Stimulated activated naive CD8-positive, alpha-beta T cell treated with anti-CD3 and anti-CD28 coated beads, Interleukin-15, amount 100 ng/mL, for 72 hours (primary cell): ENCODE measurements around the gene WRNIP1.
"Not testable (repeated sequence)": the region's sequence is repeated elsewhere in the genome, so short reads cannot be mapped to it uniquely, and the experiment has no call there.

Experiments
- ATAC-seq: fragments of 150-1000 bp; cut with Tn5 transposase; 2 replicates; pipeline ENCODE4 v1.10.0; 2021; ENCODE audit warnings: mild to moderate bottlenecking, moderate library complexity
- DNase-seq, 2 donors: peaks; one replicate each; pipeline ENCODE4 v3.0.0; 2021 to 2022
- H3K27ac Mint-ChIP-seq, 2 donors: one replicate each; pipeline ENCODE4 v1.8.0; 2022; ENCODE audit warnings: mild to moderate bottlenecking in 2 of 2, mixed read lengths in 2 of 2, moderate library complexity in 2 of 2
- H3K27me3 Mint-ChIP-seq: one replicate; pipeline ENCODE4 v1.8.0; 2022; ENCODE audit warnings: mixed read lengths
- H3K4me1 Mint-ChIP-seq: one replicate; pipeline ENCODE4 v1.8.0; 2022; ENCODE audit warnings: mild to moderate bottlenecking, mixed read lengths
- H3K4me3 Mint-ChIP-seq, 2 donors: one replicate each; pipeline ENCODE4 v1.8.0; 2022; ENCODE audit warnings: mild to moderate bottlenecking in 2 of 2, mixed read lengths in 2 of 2, moderate library complexity in 1 of 2
- H3K9me3 Mint-ChIP-seq, 2 donors: one replicate each; pipeline ENCODE4 v1.8.0; 2022; ENCODE audit warnings: mixed read lengths in 2 of 2

The WRNIP1 gene

GRCh38 chr6:2751871-2752270 lies 13.3 kb upstream of the WRNIP1 start:
- Mint-ChIP-seq H3K4me3 (no peak overlapping the region), H3K27me3 (peaks cover 44% of the 10 kb centered on the region), H3K9me3 (no peaks in the 10 kb centered on the region), H3K27ac (no peak overlapping the region), H3K4me1 (peaks cover 22% of the 10 kb centered on the region)
- no peak for DNase-seq
- ATAC-seq = no peak

- no peaks in the 10 kb centered on the region for H3K9me3 Mint-ChIP-seq
- H3K27me3 Mint-ChIP-seq = peaks cover 44% of the 10 kb centered on the region
- no peak overlapping the region for H3K4me3 Mint-ChIP-seq
- no peak overlapping the region for H3K27ac Mint-ChIP-seq
- no peak for DNase-seq
- peaks cover 22% of the 10 kb centered on the region for H3K4me1 Mint-ChIP-seq
- no peak for ATAC-seq
Measured at GRCh38 chr6:2752477-2753109, 12.6 kb upstream of the WRNIP1 start.

- H3K4me1 Mint-ChIP-seq = peaks cover 22% of the 10 kb centered on the region
- no peak overlapping the region for H3K4me3 Mint-ChIP-seq
- peaks cover 44% of the 10 kb centered on the region for H3K27me3 Mint-ChIP-seq
- DNase-seq (no peak), ATAC-seq (no peak)
- no peaks in the 10 kb centered on the region for H3K9me3 Mint-ChIP-seq
- no peak overlapping the region for H3K27ac Mint-ChIP-seq
Measured at GRCh38 chr6:2753110-2753489, 12.1 kb upstream of the WRNIP1 start.

GRCh38 chr6:2753743-2754142 lies 11.4 kb upstream of the WRNIP1 start:
- H3K4me1 Mint-ChIP-seq = peaks cover 22% of the 10 kb centered on the region

GRCh38 chr6:2754393-2754792 lies 10.8 kb upstream of the WRNIP1 start:
- no peak for DNase-seq
- no peak overlapping the region for H3K27ac Mint-ChIP-seq
- no peaks in the 10 kb centered on the region for H3K9me3 Mint-ChIP-seq
- H3K27me3 Mint-ChIP-seq = peaks cover 44% of the 10 kb centered on the region
- peaks cover 22% of the 10 kb centered on the region for H3K4me1 Mint-ChIP-seq
- no peak for ATAC-seq
- no peak overlapping the region for H3K4me3 Mint-ChIP-seq

More at GRCh38 chr6:2753743-2754142, 11.4 kb upstream of the WRNIP1 start:
- no peak for ATAC-seq
- no peak for DNase-seq
- no peak overlapping the region for H3K4me3 Mint-ChIP-seq
- H3K27ac Mint-ChIP-seq = no peak overlapping the region
- H3K9me3 Mint-ChIP-seq = no peaks in the 10 kb centered on the region
- H3K27me3 Mint-ChIP-seq = peaks cover 44% of the 10 kb centered on the region

GRCh38 chr6:2754911-2755310 lies 10.3 kb upstream of the WRNIP1 start:
- no peaks in the 10 kb centered on the region for H3K9me3 Mint-ChIP-seq
- H3K27me3 Mint-ChIP-seq = peaks cover 40% of the 10 kb centered on the region
- H3K4me1 Mint-ChIP-seq = peaks cover 19% of the 10 kb centered on the region
- H3K27ac Mint-ChIP-seq = no peak overlapping the region
- no peak overlapping the region for H3K4me3 Mint-ChIP-seq
- no peak for DNase-seq
- no peak for ATAC-seq

GRCh38 chr6:2755456-2755855 lies 9.7 kb upstream of the WRNIP1 start:
- peaks cover 17% of the 10 kb centered on the region for H3K4me1 Mint-ChIP-seq
- no peaks in the 10 kb centered on the region for H3K9me3 Mint-ChIP-seq
- H3K27me3 Mint-ChIP-seq = peaks cover 35% of the 10 kb centered on the region
- H3K4me3 Mint-ChIP-seq = no peak overlapping the region
- H3K27ac Mint-ChIP-seq = no peak overlapping the region
- ATAC-seq (no peak), DNase-seq (no peak)

GRCh38 chr6:2756241-2756640 lies 9.0 kb upstream of the WRNIP1 start:
- H3K9me3 Mint-ChIP-seq = no peaks in the 10 kb centered on the region
- H3K4me1 Mint-ChIP-seq = peaks cover 25% of the 10 kb centered on the region
- no peak for DNase-seq
- no peak for ATAC-seq
- H3K27ac Mint-ChIP-seq = no peak overlapping the region
- peaks cover 27% of the 10 kb centered on the region for H3K27me3 Mint-ChIP-seq
- H3K4me3 Mint-ChIP-seq = no peak overlapping the region

- no peaks in the 10 kb centered on the region for H3K9me3 Mint-ChIP-seq
- H3K4me3 Mint-ChIP-seq = no peak overlapping the region
- no peak for DNase-seq
- no peak for ATAC-seq
- H3K27ac Mint-ChIP-seq = no peak overlapping the region
- peaks cover 24% of the 10 kb centered on the region for H3K27me3 Mint-ChIP-seq
- H3K4me1 Mint-ChIP-seq = peaks cover 26% of the 10 kb centered on the region
Measured at GRCh38 chr6:2756687-2757224, 8.4 kb upstream of the WRNIP1 start.

- DNase-seq (no peak), ATAC-seq (no peak)
- H3K9me3 Mint-ChIP-seq = no peaks in the 10 kb centered on the region
- peaks cover 4% of the 10 kb centered on the region for H3K27me3 Mint-ChIP-seq
- H3K4me1 Mint-ChIP-seq = peaks cover 15% of the 10 kb centered on the region
- no peak overlapping the region for H3K27ac Mint-ChIP-seq
- no peak overlapping the region for H3K4me3 Mint-ChIP-seq
Measured at GRCh38 chr6:2758980-2759379, 6.2 kb upstream of the WRNIP1 start.

- no peaks in the 10 kb centered on the region for H3K9me3 Mint-ChIP-seq
- peak overlapping the region in 1 of 2 donors; percentile 59 for H3K27ac Mint-ChIP-seq
- no peaks in the 10 kb centered on the region for H3K27me3 Mint-ChIP-seq
- peak in 1 of 2 donors; percentile 26 for DNase-seq
- H3K4me1 Mint-ChIP-seq = peaks cover 24% of the 10 kb centered on the region
- peak overlapping the region; percentile 69 to 71 for H3K4me3 Mint-ChIP-seq
- no peak for ATAC-seq
Measured at GRCh38 chr6:2760882-2761842, 4.0 kb upstream of the WRNIP1 start.

- not testable (repeated sequence) for H3K9me3 Mint-ChIP-seq, H3K27me3 Mint-ChIP-seq, ATAC-seq, H3K27ac Mint-ChIP-seq, H3K4me3 Mint-ChIP-seq
- H3K4me1 Mint-ChIP-seq = peaks cover 35% of the 10 kb centered on the region
- peak in 1 of 2 donors; percentile 27 for DNase-seq
Measured at GRCh38 chr6:2762868-2763267, 2.3 kb upstream of the WRNIP1 start.

GRCh38 chr6:2763345-2763841 lies 1.8 kb upstream of the WRNIP1 start:
- no peak for ATAC-seq

GRCh38 chr6:2763876-2764540 lies 1.2 kb upstream of the WRNIP1 start:
- DNase-seq (no peak), ATAC-seq (no peak)
- peak overlapping the region; percentile 81 to 97 for H3K4me3 Mint-ChIP-seq
- H3K4me1 Mint-ChIP-seq = peaks cover 46% of the 10 kb centered on the region
- H3K9me3 Mint-ChIP-seq = no peaks in the 10 kb centered on the region
- H3K27me3 Mint-ChIP-seq = no peaks in the 10 kb centered on the region
- H3K27ac Mint-ChIP-seq = peak overlapping the region; percentile 97 to 99

More at GRCh38 chr6:2763345-2763841, 1.8 kb upstream of the WRNIP1 start:
- H3K27ac Mint-ChIP-seq = no peak overlapping the region
- H3K4me1 Mint-ChIP-seq = peaks cover 41% of the 10 kb centered on the region
- peak overlapping the region in 1 of 2 donors; percentile 97 for H3K4me3 Mint-ChIP-seq
- no peaks in the 10 kb centered on the region for H3K9me3 Mint-ChIP-seq
- peak in 1 of 2 donors; percentile 23 for DNase-seq
- no peaks in the 10 kb centered on the region for H3K27me3 Mint-ChIP-seq

- H3K4me1 Mint-ChIP-seq = peaks cover 48% of the 10 kb centered on the region
- H3K9me3 Mint-ChIP-seq = no peaks in the 10 kb centered on the region
- peak overlapping the region; percentile 97 to 99 for H3K27ac Mint-ChIP-seq
- ATAC-seq (peak; percentile 80), DNase-seq (peak in 1 of 2 donors; percentile 66)
- peak overlapping the region; percentile 81 to 97 for H3K4me3 Mint-ChIP-seq
- H3K27me3 Mint-ChIP-seq = no peaks in the 10 kb centered on the region
Measured at GRCh38 chr6:2764610-2765165, 505 bp upstream of the WRNIP1 start.
